Measurements from ENCODE around the gene NELFCD.

DNA sequence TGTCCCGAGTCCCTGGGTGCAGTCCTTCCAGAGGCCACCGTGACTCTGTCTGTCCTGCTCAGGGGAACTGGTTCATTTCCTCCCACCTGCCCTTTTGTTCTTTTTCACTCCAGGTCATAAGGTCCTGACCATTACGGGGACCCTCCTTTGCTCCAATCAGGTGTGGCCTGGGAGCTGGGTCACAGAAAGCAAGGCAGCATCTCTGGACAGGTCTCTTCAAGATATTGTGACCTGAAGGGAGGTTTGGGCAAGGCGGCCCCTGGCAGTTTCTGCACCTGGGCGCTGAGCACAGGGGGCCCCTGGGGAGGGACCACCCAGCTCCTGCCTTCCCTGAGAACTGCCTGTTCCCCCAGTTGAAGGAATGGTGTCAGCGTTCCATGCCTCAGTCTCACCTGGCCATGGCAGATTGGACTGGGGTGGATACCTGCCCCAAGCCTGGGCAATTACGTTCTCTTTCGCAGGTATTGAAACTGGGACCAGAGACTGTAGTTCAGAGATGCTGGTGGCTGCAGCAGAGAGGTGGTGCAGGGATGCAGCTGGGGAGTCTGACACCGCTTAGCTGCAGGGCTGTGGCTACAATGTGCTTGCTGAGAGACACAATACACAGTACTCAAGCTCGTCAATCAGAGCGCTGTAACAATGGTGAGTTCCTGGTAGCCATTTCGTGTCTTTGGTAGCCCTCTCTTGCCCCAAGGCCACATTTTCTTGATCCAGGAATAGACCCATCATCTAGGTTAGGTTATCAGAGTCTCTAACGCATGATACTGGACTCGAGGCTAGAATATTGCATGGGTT is 15.6 kb upstream of the NELFCD start:
- TF ChIP-seq CBFB (IDR thresholded peaks at IDR 0.05; ENCODE audit: low read depth) (no peak), ZNF217 (IDR thresholded peaks at IDR 0.05) (no peak), POLR2AphosphoS5 (IDR thresholded peaks at IDR 0.05; ENCODE audit: low read length) (no peak), EP300 (IDR thresholded peaks at IDR 0.05; ENCODE audit: borderline replicate concordance in 1 of 2, control insufficient read depth in 1 of 2, low read depth in 2 of 2, low read length in 2 of 2) (no peak), NFXL1 (IDR thresholded peaks at IDR 0.05; ENCODE audit: borderline replicate concordance) (no peak), STAT3 (IDR thresholded peaks at IDR 0.05; ENCODE audit: low read depth, low read length) (no peak), CEBPB (IDR thresholded peaks at IDR 0.05; ENCODE audit: borderline replicate concordance in 1 of 2, low read depth in 2 of 2, low read length in 2 of 2) (no peak), TCF7 (IDR thresholded peaks at IDR 0.05; ENCODE audit: borderline replicate concordance) (no peak), HDAC2 (IDR thresholded peaks at IDR 0.05) (no peak)
- TF ChIP-seq, protein P1, sequence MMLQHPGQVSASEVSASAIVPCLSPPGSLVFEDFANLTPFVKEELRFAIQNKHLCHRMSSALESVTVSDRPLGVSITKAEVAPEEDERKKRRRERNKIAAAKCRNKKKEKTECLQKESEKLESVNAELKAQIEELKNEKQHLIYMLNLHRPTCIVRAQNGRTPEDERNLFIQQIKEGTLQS (IDR thresholded peaks at IDR 0.05; ENCODE audit: borderline replicate concordance, extremely low read depth, low read depth, low read length): no peak
- TF ChIP-seq, protein P2, sequence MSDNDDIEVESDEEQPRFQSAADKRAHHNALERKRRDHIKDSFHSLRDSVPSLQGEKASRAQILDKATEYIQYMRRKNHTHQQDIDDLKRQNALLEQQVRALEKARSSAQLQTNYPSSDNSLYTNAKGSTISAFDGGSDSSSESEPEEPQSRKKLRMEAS (IDR thresholded peaks at IDR 0.05; ENCODE audit: low read depth, low read length): no peak
- TF ChIP-seq, protein P3, sequence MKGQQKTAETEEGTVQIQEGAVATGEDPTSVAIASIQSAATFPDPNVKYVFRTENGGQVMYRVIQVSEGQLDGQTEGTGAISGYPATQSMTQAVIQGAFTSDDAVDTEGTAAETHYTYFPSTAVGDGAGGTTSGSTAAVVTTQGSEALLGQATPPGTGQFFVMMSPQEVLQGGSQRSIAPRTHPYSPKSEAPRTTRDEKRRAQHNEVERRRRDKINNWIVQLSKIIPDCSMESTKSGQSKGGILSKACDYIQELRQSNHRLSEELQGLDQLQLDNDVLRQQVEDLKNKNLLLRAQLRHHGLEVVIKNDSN (IDR thresholded peaks at IDR 0.05; ENCODE audit: borderline replicate concordance, extremely low read length, insufficient read depth, low read depth, low read length): no peak
- TF ChIP-seq, protein P4, sequence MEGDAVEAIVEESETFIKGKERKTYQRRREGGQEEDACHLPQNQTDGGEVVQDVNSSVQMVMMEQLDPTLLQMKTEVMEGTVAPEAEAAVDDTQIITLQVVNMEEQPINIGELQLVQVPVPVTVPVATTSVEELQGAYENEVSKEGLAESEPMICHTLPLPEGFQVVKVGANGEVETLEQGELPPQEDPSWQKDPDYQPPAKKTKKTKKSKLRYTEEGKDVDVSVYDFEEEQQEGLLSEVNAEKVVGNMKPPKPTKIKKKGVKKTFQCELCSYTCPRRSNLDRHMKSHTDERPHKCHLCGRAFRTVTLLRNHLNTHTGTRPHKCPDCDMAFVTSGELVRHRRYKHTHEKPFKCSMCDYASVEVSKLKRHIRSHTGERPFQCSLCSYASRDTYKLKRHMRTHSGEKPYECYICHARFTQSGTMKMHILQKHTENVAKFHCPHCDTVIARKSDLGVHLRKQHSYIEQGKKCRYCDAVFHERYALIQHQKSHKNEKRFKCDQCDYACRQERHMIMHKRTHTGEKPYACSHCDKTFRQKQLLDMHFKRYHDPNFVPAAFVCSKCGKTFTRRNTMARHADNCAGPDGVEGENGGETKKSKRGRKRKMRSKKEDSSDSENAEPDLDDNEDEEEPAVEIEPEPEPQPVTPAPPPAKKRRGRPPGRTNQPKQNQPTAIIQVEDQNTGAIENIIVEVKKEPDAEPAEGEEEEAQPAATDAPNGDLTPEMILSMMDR (IDR thresholded peaks at IDR 0.05 in 2 of 3, conservative IDR thresholded peaks at IDR 0.05 in 1 of 3; ENCODE audit: control insufficient read depth in 2 of 3, extremely low read depth in 1 of 3, insufficient read depth in 1 of 3, low read depth in 3 of 3, low read length in 3 of 3): no peak
- TF ChIP-seq, protein P5, sequence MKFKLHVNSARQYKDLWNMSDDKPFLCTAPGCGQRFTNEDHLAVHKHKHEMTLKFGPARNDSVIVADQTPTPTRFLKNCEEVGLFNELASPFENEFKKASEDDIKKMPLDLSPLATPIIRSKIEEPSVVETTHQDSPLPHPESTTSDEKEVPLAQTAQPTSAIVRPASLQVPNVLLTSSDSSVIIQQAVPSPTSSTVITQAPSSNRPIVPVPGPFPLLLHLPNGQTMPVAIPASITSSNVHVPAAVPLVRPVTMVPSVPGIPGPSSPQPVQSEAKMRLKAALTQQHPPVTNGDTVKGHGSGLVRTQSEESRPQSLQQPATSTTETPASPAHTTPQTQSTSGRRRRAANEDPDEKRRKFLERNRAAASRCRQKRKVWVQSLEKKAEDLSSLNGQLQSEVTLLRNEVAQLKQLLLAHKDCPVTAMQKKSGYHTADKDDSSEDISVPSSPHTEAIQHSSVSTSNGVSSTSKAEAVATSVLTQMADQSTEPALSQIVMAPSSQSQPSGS (IDR thresholded peaks at IDR 0.05; ENCODE audit: low read length): no peak
